ENCODE data around the gene SLC24A3. TPM values are rescaled to one million over a fixed set of nuclear protein-coding genes. Genes with fewer than 3 reads are reported as not detected.

SLC24A3 gene
- polyA plus RNA-seq, 1 donor (not counting 4 experiments of a cell fraction or from before 2014, with no cell fraction given): 0.17 TPM

DNA sequence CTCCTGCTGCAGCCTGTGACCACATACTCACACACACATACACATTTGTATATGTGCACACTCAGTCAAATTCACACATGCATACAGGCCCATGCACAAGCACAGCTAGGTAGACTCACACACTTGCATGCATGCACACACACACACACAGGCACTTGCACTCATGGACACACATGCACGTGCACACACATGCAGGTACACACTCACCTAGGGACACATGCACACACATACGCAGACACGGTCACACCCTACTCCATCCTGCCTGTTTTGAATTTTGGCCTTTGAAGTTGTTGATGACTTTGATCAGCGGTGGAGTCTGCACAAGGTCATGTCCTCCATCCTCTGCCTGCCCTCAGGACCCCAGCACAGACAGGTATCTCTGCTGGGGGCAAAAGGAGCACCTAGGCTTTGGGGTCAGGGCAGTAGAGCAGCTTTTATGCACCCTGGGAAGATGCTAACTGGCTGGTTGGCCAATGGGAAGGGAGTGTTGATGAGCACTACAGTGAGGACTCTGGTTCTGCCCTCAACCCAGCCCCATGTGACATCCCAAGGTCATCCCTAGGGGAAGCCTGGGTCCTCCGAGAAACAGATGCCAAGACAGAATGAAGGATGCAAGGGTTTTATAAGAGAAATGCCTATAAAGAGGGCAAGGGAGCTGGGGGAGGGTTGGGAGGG, 218.3 kb downstream of the SLC24A3 start:
- Histone ChIP-seq H3K36me3 (ENCODE audit: control insufficient read depth in 2 of 2, extremely low read depth in 1 of 2, insufficient read depth in 2 of 2, low read length in 2 of 2) (no peaks in the 10 kb centered on the region), H3K27ac (ENCODE audit: control insufficient read depth, insufficient read depth, low read length) (no peak overlapping the region), H4K20me1 (ENCODE audit: control insufficient read depth, extremely low read depth, insufficient read depth, low read length) (no peaks in the 10 kb centered on the region), H3K9me1 (ENCODE audit: control insufficient read depth, extremely low read depth, insufficient read depth, low read length) (no peaks in the 10 kb centered on the region), H3K9ac (ENCODE audit: control insufficient read depth, extremely low read depth, insufficient read depth, low read length) (no peak overlapping the region), H2AFZ (ENCODE audit: control insufficient read depth, low read length) (no peak overlapping the region), H3K79me2 (ENCODE audit: control insufficient read depth, insufficient read depth, low read length) (no peaks in the 10 kb centered on the region), H3K9me3 (ENCODE audit: control insufficient read depth, low read depth, low read length) (no peaks in the 10 kb centered on the region), H3K4me3 (ENCODE audit: control insufficient read depth in 2 of 3, extremely low read depth in 1 of 3, insufficient read depth in 2 of 3, low read depth in 1 of 3, low read length in 3 of 3) (no peak overlapping the region), H3K4me1 (ENCODE audit: control insufficient read depth, extremely low read depth, insufficient read depth, low read length) (no peaks in the 10 kb centered on the region), H3K27me3 (ENCODE audit: control insufficient read depth, extremely low read depth, insufficient read depth, low read length) (no peaks in the 10 kb centered on the region), H3K4me2 (ENCODE audit: control insufficient read depth, extremely low read depth, insufficient read depth, low read depth, low read length) (no peak overlapping the region)
- dilution Hi-C loops (cut with MboI; ENCODE audit: extremely low pct_ligation_motif_present, low sequenced_read_pairs): no loop called here
- no peak for FAIRE-seq
- no peak for TF ChIP-seq EZH2 (IDR thresholded peaks at IDR 0.05; ENCODE audit: low read length)
- TF ChIP-seq, protein P1, sequence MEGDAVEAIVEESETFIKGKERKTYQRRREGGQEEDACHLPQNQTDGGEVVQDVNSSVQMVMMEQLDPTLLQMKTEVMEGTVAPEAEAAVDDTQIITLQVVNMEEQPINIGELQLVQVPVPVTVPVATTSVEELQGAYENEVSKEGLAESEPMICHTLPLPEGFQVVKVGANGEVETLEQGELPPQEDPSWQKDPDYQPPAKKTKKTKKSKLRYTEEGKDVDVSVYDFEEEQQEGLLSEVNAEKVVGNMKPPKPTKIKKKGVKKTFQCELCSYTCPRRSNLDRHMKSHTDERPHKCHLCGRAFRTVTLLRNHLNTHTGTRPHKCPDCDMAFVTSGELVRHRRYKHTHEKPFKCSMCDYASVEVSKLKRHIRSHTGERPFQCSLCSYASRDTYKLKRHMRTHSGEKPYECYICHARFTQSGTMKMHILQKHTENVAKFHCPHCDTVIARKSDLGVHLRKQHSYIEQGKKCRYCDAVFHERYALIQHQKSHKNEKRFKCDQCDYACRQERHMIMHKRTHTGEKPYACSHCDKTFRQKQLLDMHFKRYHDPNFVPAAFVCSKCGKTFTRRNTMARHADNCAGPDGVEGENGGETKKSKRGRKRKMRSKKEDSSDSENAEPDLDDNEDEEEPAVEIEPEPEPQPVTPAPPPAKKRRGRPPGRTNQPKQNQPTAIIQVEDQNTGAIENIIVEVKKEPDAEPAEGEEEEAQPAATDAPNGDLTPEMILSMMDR (optimal IDR thresholded peaks at IDR 0.05 in 1 of 3, IDR thresholded peaks at IDR 0.05 in 1 of 3, conservative IDR thresholded peaks at IDR 0.05 in 1 of 3; ENCODE audit: extremely low read depth in 1 of 3, insufficient read depth in 2 of 3, low read length in 3 of 3): no peak
- DNase-seq (ENCODE audit: low read depth, low spot score): no peak

DNA sequence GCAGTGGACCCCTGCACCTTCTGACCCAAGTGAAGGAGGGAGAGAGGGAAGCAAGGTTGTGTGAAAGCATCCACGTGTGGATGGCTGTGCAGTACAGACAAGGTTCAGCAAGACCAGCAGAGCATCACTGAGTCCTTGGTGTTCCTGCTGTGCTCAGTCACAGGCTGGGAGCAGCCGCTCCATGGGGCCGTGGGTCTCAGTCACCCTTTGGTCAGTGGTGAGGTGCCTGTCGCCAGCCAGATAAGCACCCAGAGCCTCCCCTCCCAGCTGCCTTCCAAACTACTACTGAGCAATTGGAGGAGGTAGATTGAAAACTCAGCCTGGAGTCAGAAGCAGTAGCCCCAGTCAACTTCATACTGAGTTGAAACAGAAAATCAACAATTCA, 218.9 kb downstream of the SLC24A3 start:
- Histone ChIP-seq H3K36me3 (ENCODE audit: control insufficient read depth in 2 of 2, extremely low read depth in 1 of 2, insufficient read depth in 2 of 2, low read length in 2 of 2) (no peaks in the 10 kb centered on the region), H3K4me1 (ENCODE audit: control insufficient read depth, extremely low read depth, insufficient read depth, low read length) (no peaks in the 10 kb centered on the region), H3K27me3 (ENCODE audit: control insufficient read depth, extremely low read depth, insufficient read depth, low read length) (no peaks in the 10 kb centered on the region), H3K4me2 (ENCODE audit: control insufficient read depth, extremely low read depth, insufficient read depth, low read depth, low read length) (no peak overlapping the region), H3K4me3 (ENCODE audit: control insufficient read depth in 2 of 3, extremely low read depth in 1 of 3, insufficient read depth in 2 of 3, low read depth in 1 of 3, low read length in 3 of 3) (no peak overlapping the region), H3K9me1 (ENCODE audit: control insufficient read depth, extremely low read depth, insufficient read depth, low read length) (no peaks in the 10 kb centered on the region), H2AFZ (ENCODE audit: control insufficient read depth, low read length) (no peak overlapping the region), H3K27ac (ENCODE audit: control insufficient read depth, insufficient read depth, low read length) (no peak overlapping the region), H3K79me2 (ENCODE audit: control insufficient read depth, insufficient read depth, low read length) (no peaks in the 10 kb centered on the region), H3K9ac (ENCODE audit: control insufficient read depth, extremely low read depth, insufficient read depth, low read length) (no peak overlapping the region), H4K20me1 (ENCODE audit: control insufficient read depth, extremely low read depth, insufficient read depth, low read length) (no peaks in the 10 kb centered on the region), H3K9me3 (ENCODE audit: control insufficient read depth, low read depth, low read length) (no peaks in the 10 kb centered on the region)
- dilution Hi-C loops (cut with MboI; ENCODE audit: extremely low pct_ligation_motif_present, low sequenced_read_pairs): no loop called here
- FAIRE-seq: no peak
- TF ChIP-seq, protein P1 (optimal IDR thresholded peaks at IDR 0.05 in 1 of 3, IDR thresholded peaks at IDR 0.05 in 1 of 3, conservative IDR thresholded peaks at IDR 0.05 in 1 of 3; ENCODE audit: extremely low read depth in 1 of 3, insufficient read depth in 2 of 3, low read length in 3 of 3): no peak
- no peak for TF ChIP-seq EZH2 (IDR thresholded peaks at IDR 0.05; ENCODE audit: low read length)
- no peak for DNase-seq (ENCODE audit: low read depth, low spot score)
